Activated CD4-positive, alpha-beta T cell treated with anti-CD3 and anti-CD28 coated beads, Interleukin-2, amount 10 ng/mL, durations not matched to agents 7 days and 5 days (primary cell): Measurements from ENCODE around the gene ZNF397. TPM values are rescaled to one million over a fixed set of nuclear protein-coding genes. Genes with fewer than 3 reads are reported as not detected.

Experiments
- CTCF ChIA-PET: fragments of 350-600 bp; sonication (Branson Sonifier 250); formaldehyde crosslinking; loops from one replicate; lab custom pipeline; 2021; ENCODE audit warnings: antibody characterized with exemption; lab: Charles Lee
- POLR2A ChIA-PET: fragments of 350-600 bp; sonication (Branson Sonifier 250); formaldehyde crosslinking; loops from one replicate; lab custom pipeline; 2021; ENCODE audit warnings: antibody characterized with exemption; lab: Charles Lee
- DNase-seq: peaks from one replicate; pipeline ENCODE4 v3.0.0-alpha.2; 2020
- H3K27ac Mint-ChIP-seq: one replicate; pipeline ENCODE4 v1.8.0; 2021; ENCODE audit warnings: mild to moderate bottlenecking, moderate library complexity, mixed read lengths
- H3K27me3 Mint-ChIP-seq: one replicate; pipeline ENCODE4 v1.8.0; 2021; ENCODE audit warnings: mixed read lengths
- H3K36me3 Mint-ChIP-seq: one replicate; pipeline ENCODE4 v1.8.0; 2021; ENCODE audit warnings: low read depth, mixed read lengths
- H3K4me1 Mint-ChIP-seq: one replicate; pipeline ENCODE4 v1.8.0; 2021; ENCODE audit warnings: mixed read lengths
- H3K4me3 Mint-ChIP-seq: one replicate; pipeline ENCODE4 v1.8.0; 2021; ENCODE audit warnings: mild to moderate bottlenecking, moderate library complexity, mixed read lengths
- H3K9me3 Mint-ChIP-seq: one replicate; pipeline ENCODE4 v1.8.0; 2021; ENCODE audit warnings: mixed read lengths
- total RNA-seq, 2 experiments: library from RNA; stranded (reverse); gene quantifications; one replicate each; pipeline ENCODE4 v1.2.3, GENCODE V29; 2021

ZNF397 gene
- total RNA-seq, 2 experiments from 2014 or later, result 18.0 to 18.5 TPM

GRCh38 chr18:35220424-35220823 lies 20.4 kb upstream of the ZNF397 start:
- ChIA-PET POLR2A (no interaction called here), CTCF (interaction anchor here (0.6 kb wide), 1 partner anchor 55 kb away, joined by 3 read pairs; no protein-coding TSS in a partner anchor)
- H3K36me3 Mint-ChIP-seq, result no peaks in the 10 kb centered on the region
- H3K9me3 Mint-ChIP-seq, result no peaks in the 10 kb centered on the region
- H3K27ac Mint-ChIP-seq, result no peak overlapping the region
- DNase-seq, result no peak
- no peak overlapping the region for H3K4me3 Mint-ChIP-seq
- H3K27me3 Mint-ChIP-seq, result peaks cover 4% of the 10 kb centered on the region
- no peaks in the 10 kb centered on the region for H3K4me1 Mint-ChIP-seq

- Mint-ChIP-seq H3K4me3 (no peak overlapping the region), H3K27me3 (peaks cover 4% of the 10 kb centered on the region), H3K9me3 (no peaks in the 10 kb centered on the region), H3K36me3 (no peaks in the 10 kb centered on the region), H3K4me1 (no peaks in the 10 kb centered on the region), H3K27ac (no peak overlapping the region)
- DNase-seq, result no peak
- ChIA-PET POLR2A (no interaction called here), CTCF (no interaction called here)
These were observed 17.0 kb upstream of the ZNF397 start for GRCh38 chr18:35223797-35224196.

- ChIA-PET POLR2A (no interaction called here), CTCF (no interaction called here)
- Mint-ChIP-seq H3K4me3 (no peak overlapping the region), H3K27ac (no peak overlapping the region), H3K9me3 (no peaks in the 10 kb centered on the region), H3K4me1 (peaks cover 3% of the 10 kb centered on the region), H3K36me3 (no peaks in the 10 kb centered on the region), H3K27me3 (peaks cover 4% of the 10 kb centered on the region)
- DNase-seq, result no peak
These were observed 13.6 kb upstream of the ZNF397 start for GRCh38 chr18:35227254-35227653.

GRCh38 chr18:35231052-35231451 lies 9.8 kb upstream of the ZNF397 start:
- POLR2A ChIA-PET, result interaction anchor here (0.6 kb wide), 1 partner anchor 155 kb away, joined by 3 read pairs; no protein-coding TSS in a partner anchor
- CTCF ChIA-PET, result interaction anchor here (0.6 kb wide), 1 partner anchor 9 kb away, joined by 3 read pairs; no protein-coding TSS in a partner anchor
- Mint-ChIP-seq H3K4me1 (peaks cover 3% of the 10 kb centered on the region), H3K27me3 (no peaks in the 10 kb centered on the region), H3K9me3 (no peaks in the 10 kb centered on the region), H3K27ac (no peak overlapping the region), H3K36me3 (no peaks in the 10 kb centered on the region), H3K4me3 (peak overlapping the region; percentile 30)
- peak; percentile 84 for DNase-seq

- Mint-ChIP-seq H3K36me3 (no peaks in the 10 kb centered on the region), H3K4me3 (no peak overlapping the region), H3K4me1 (peaks cover 7% of the 10 kb centered on the region), H3K27me3 (no peaks in the 10 kb centered on the region), H3K9me3 (no peaks in the 10 kb centered on the region), H3K27ac (no peak overlapping the region)
- ChIA-PET CTCF (no interaction called here), POLR2A (no interaction called here)
- no peak for DNase-seq
These were observed 4.1 kb upstream of the ZNF397 start for GRCh38 chr18:35236571-35237363.

- peaks cover 22% of the 10 kb centered on the region for H3K36me3 Mint-ChIP-seq
- ChIA-PET CTCF (interaction anchor here (1.3 to 3.0 kb wide), 5 partner anchors 17 to 106 kb away, joined by 3 to 9 read pairs (median 3); partner anchors contain the start of genes ZNF24 and ZSCAN30), POLR2A (no interaction called here)
- peaks cover 7% of the 10 kb centered on the region for H3K4me1 Mint-ChIP-seq
- H3K27me3 Mint-ChIP-seq, result no peaks in the 10 kb centered on the region
- no peak overlapping the region for H3K27ac Mint-ChIP-seq
- DNase-seq, result no peak
- peaks cover 17% of the 10 kb centered on the region for H3K9me3 Mint-ChIP-seq
- H3K4me3 Mint-ChIP-seq, result no peak overlapping the region
These were observed 1.5 kb upstream of the ZNF397 start for GRCh38 chr18:35239314-35239713.

GRCh38 chr18:35241448-35241804 lies 592 bp downstream of the ZNF397 start:
- peak overlapping the region; percentile 97 for H3K27ac Mint-ChIP-seq
- H3K4me1 Mint-ChIP-seq, result peaks cover 7% of the 10 kb centered on the region
- POLR2A ChIA-PET, result no interaction called here
- CTCF ChIA-PET, result interaction anchor here (1.6 to 3.0 kb wide), 2 partner anchors 9 to 103 kb away, joined by 3 to 9 read pairs; partner anchors contain the start of gene ZNF24
- no peak for DNase-seq
- no peaks in the 10 kb centered on the region for H3K27me3 Mint-ChIP-seq
- peaks cover 37% of the 10 kb centered on the region for H3K9me3 Mint-ChIP-seq
- peak overlapping the region; percentile 95 for H3K4me3 Mint-ChIP-seq
- peaks cover 43% of the 10 kb centered on the region for H3K36me3 Mint-ChIP-seq

- POLR2A ChIA-PET, result no interaction called here
- DNase-seq, result no peak
- CTCF ChIA-PET, result interaction anchor here (1.6 to 2.1 kb wide), 2 partner anchors 8 to 25 kb away, joined by 3 to 6 read pairs; no protein-coding TSS in a partner anchor
- no peak overlapping the region for H3K4me3 Mint-ChIP-seq
- H3K4me1 Mint-ChIP-seq, result peaks cover 7% of the 10 kb centered on the region
- H3K27me3 Mint-ChIP-seq, result no peaks in the 10 kb centered on the region
- peaks cover 53% of the 10 kb centered on the region for H3K36me3 Mint-ChIP-seq
- H3K9me3 Mint-ChIP-seq, result peaks cover 46% of the 10 kb centered on the region
- no peak overlapping the region for H3K27ac Mint-ChIP-seq
These were observed 1.6 kb downstream of the ZNF397 start for GRCh38 chr18:35242426-35242825.

- Mint-ChIP-seq H3K4me3 (no peak overlapping the region), H3K4me1 (peaks cover 4% of the 10 kb centered on the region), H3K36me3 (peaks cover 70% of the 10 kb centered on the region), H3K9me3 (peaks cover 56% of the 10 kb centered on the region), H3K27ac (no peak overlapping the region), H3K27me3 (no peaks in the 10 kb centered on the region)
- CTCF ChIA-PET, result interaction anchor here (0.9 to 1.2 kb wide), 2 partner anchors 28 to 99 kb away, joined by 3 read pairs; partner anchors contain the start of gene ZNF24
- POLR2A ChIA-PET, result interaction anchor here (0.7 kb wide), 1 partner anchor 17 kb away, joined by 3 read pairs; no protein-coding TSS in a partner anchor
- no peak for DNase-seq
These were observed 3.8 kb downstream of the ZNF397 start for GRCh38 chr18:35244671-35245070.

GRCh38 chr18:35245719-35246317 lies 5.0 kb downstream of the ZNF397 start:
- no peak overlapping the region for H3K27ac Mint-ChIP-seq
- POLR2A ChIA-PET, result no interaction called here
- H3K4me1 Mint-ChIP-seq, result no peaks in the 10 kb centered on the region
- CTCF ChIA-PET, result interaction anchor here (0.9 to 1.4 kb wide), 4 partner anchors 22 to 221 kb away, joined by 3 to 4 read pairs (median 3); no protein-coding TSS in a partner anchor
- DNase-seq, result no peak
- H3K4me3 Mint-ChIP-seq, result no peak overlapping the region
- peaks cover 66% of the 10 kb centered on the region for H3K9me3 Mint-ChIP-seq
- H3K27me3 Mint-ChIP-seq, result no peaks in the 10 kb centered on the region
- H3K36me3 Mint-ChIP-seq, result peaks cover 81% of the 10 kb centered on the region

GRCh38 chr18:35246831-35247230 lies 6.0 kb downstream of the ZNF397 start:
- no peaks in the 10 kb centered on the region for H3K4me1 Mint-ChIP-seq
- no peak overlapping the region for H3K4me3 Mint-ChIP-seq
- ChIA-PET CTCF (interaction anchor here (1.4 kb wide), 1 partner anchor 222 kb away, joined by 3 read pairs; no protein-coding TSS in a partner anchor), POLR2A (no interaction called here)
- H3K27me3 Mint-ChIP-seq, result no peaks in the 10 kb centered on the region
- H3K36me3 Mint-ChIP-seq, result peaks cover 91% of the 10 kb centered on the region
- no peak overlapping the region for H3K27ac Mint-ChIP-seq
- DNase-seq, result no peak
- peaks cover 72% of the 10 kb centered on the region for H3K9me3 Mint-ChIP-seq

- Mint-ChIP-seq H3K4me3 (no peak overlapping the region), H3K4me1 (no peaks in the 10 kb centered on the region), H3K36me3 (peaks cover 94% of the 10 kb centered on the region), H3K9me3 (peaks cover 78% of the 10 kb centered on the region), H3K27me3 (no peaks in the 10 kb centered on the region), H3K27ac (no peak overlapping the region)
- ChIA-PET POLR2A (no interaction called here), CTCF (no interaction called here)
- no peak for DNase-seq
These were observed 6.8 kb downstream of the ZNF397 start for GRCh38 chr18:35247412-35248249.
